HCT116 (cell line): Measurements from ENCODE around the gene SYNE1. TPM values are rescaled to one million over a fixed set of nuclear protein-coding genes. Genes with fewer than 3 reads are reported as not detected.

Source experiments
- ATAC-seq: fragments of 200-7000 bp; cut with Tn5 transposase; 2 replicates; pipeline ENCODE4 v1.9.1; 2020; ENCODE audit warnings: mild to moderate bottlenecking, moderate library complexity
- BruUV-seq: library from RNA; stranded (reverse); fragments of 400-500 nt; replicated peaks from 2 replicates; lab custom pipeline; 2021; lab: Mats Ljungman, UMichigan
- CTCF ChIA-PET: fragments of 300-600 bp; sonication (Branson Sonifier 250); formaldehyde crosslinking; loops from one replicate; lab custom pipeline; 2021; ENCODE audit warnings: antibody characterized with exemption; lab: Charles Lee
- POLR2A ChIA-PET: fragments of 300-600, 350-600 bp; sonication (Branson Sonifier 250); formaldehyde crosslinking; loops from one replicate; lab custom pipeline; 2021; ENCODE audit warnings: antibody characterized with exemption; lab: Charles Lee
- RAD21 ChIA-PET, 2 experiments: fragments of 300-600 bp; sonication (Branson Sonifier 250); formaldehyde crosslinking; loops; one replicate each; lab custom pipeline; 2023; ENCODE audit warnings: low total read pairs in 2 of 2; ENCODE audit not compliant: uncharacterized antibody in 2 of 2, unreplicated experiment in 2 of 2, low non-redundant PET in 1 of 2; lab: Charles Lee
- DNase-seq: peaks from one replicate; pipeline ENCODE4 v3.0.0-alpha.2; 2010; ENCODE audit warnings: low read depth, low spot score
- H2AFZ ChIP-seq: fragments of 200-600 bp; shearing (Covaris generic), sonication (generic); 2 replicates; pipeline ENCODE4 v1.6.1; 2017; ENCODE audit warnings: low read depth, mixed run types, mixed read lengths, antibody characterized with exemption, low read length; ENCODE audit not compliant: poor library complexity, severe bottlenecking
- H3K27ac ChIP-seq: 2 replicates; pipeline ENCODE4 v1.5.1; 2012; ENCODE audit warnings: low read depth, low read length
- H3K27me3 ChIP-seq: fragments of 200-600 bp; sonication (generic); 2 replicates; pipeline ENCODE4 v1.6.1; 2016; ENCODE audit warnings: mixed run types, low read length, mixed read lengths; ENCODE audit not compliant: insufficient read depth
- H3K36me3 ChIP-seq, 2 experiments: fragments of 200-500 bp in 1 of 2; fragments of 200-600 bp in 1 of 2; sonication (Bioruptor generic) in 1 of 2; sonication (generic) in 1 of 2; 2 replicates each; pipeline versions ENCODE4 v1.5.1 to v1.6.1; 2014 to 2016; ENCODE audit warnings: low read length in 2 of 2, inconsistent platforms in 1 of 2, mixed read lengths in 1 of 2, mixed run types in 1 of 2; ENCODE audit not compliant: insufficient read depth in 2 of 2, control insufficient read depth in 1 of 2
- H3K4me1 ChIP-seq, 2 experiments: fragments of 200-600 bp in 1 of 2; sonication (generic) in 1 of 2; 2 replicates each; pipeline versions ENCODE4 v1.5.1 to v1.6.1; 2012 to 2017; ENCODE audit warnings: low read length in 2 of 2, inconsistent platforms in 1 of 2, mild to moderate bottlenecking in 1 of 2, mixed read lengths in 1 of 2, mixed run types in 1 of 2, moderate library complexity in 1 of 2; ENCODE audit not compliant: insufficient read depth in 2 of 2, control insufficient read depth in 1 of 2
- H3K4me2 ChIP-seq: fragments of 200-600 bp; sonication (generic); 2 replicates; pipeline ENCODE4 v1.6.1; 2017; ENCODE audit warnings: mixed run types, low read length, mixed read lengths
- H3K4me3 ChIP-seq, 2 experiments: fragments of 200-600 bp in 1 of 2; sonication (generic) in 1 of 2; replicated peaks in 1 of 2; 2 replicates each; pipeline ENCODE4 v1.5.1; 2011 to 2016; ENCODE audit warnings: low read length in 2 of 2, control low read depth in 1 of 2, low read depth in 1 of 2, mild to moderate bottlenecking in 1 of 2, mixed read lengths in 1 of 2, mixed run types in 1 of 2
- H3K79me2 ChIP-seq: fragments of 200-600 bp; sonication (generic); 2 replicates; pipeline ENCODE4 v1.6.1; 2017; ENCODE audit warnings: mild to moderate bottlenecking, mixed run types, low read length, moderate library complexity, mixed read lengths; ENCODE audit not compliant: insufficient read depth
- H3K9ac ChIP-seq: fragments of 200-600 bp; sonication (generic); 2 replicates; pipeline ENCODE4 v1.6.1; 2016; ENCODE audit warnings: low read length, mixed read lengths
- H3K9me2 ChIP-seq: fragments of 200-600 bp; sonication (generic), shearing (Covaris generic); 2 replicates; pipeline ENCODE4 v1.6.1; 2017; ENCODE audit warnings: mixed run types, mild to moderate bottlenecking, moderate library complexity; ENCODE audit not compliant: insufficient read depth
- H3K9me3 ChIP-seq, 2 experiments: fragments of 200-500 bp in 1 of 2; fragments of 200-600 bp in 1 of 2; sonication (Bioruptor generic) in 1 of 2; sonication (generic) in 1 of 2; 2 replicates each; pipeline ENCODE4 v1.6.1; 2014 to 2017; ENCODE audit warnings: low read length in 2 of 2, mixed read lengths in 2 of 2, inconsistent platforms in 1 of 2, low read depth in 1 of 2, mild to moderate bottlenecking in 1 of 2, mixed run types in 1 of 2, moderate library complexity in 1 of 2; ENCODE audit not compliant: control insufficient read depth in 1 of 2, insufficient read depth in 1 of 2
- H4K20me1 ChIP-seq: fragments of 200-600 bp; sonication (generic), shearing (Covaris generic); 2 replicates; pipeline ENCODE4 v1.6.1; 2017; ENCODE audit warnings: mixed run types, mild to moderate bottlenecking, moderate library complexity; ENCODE audit not compliant: insufficient read depth
- ATF3 ChIP-seq: IDR thresholded peaks from 2 replicates; pipeline ENCODE4 v1.6.1; 2012
- CEBPB ChIP-seq: IDR thresholded peaks from 2 replicates; pipeline ENCODE4 v1.6.1; 2012; ENCODE audit warnings: low read depth
- CTCF ChIP-seq, 3 experiments: fragments of 200-600 bp in 1 of 3; sonication (generic) in 1 of 3; IDR thresholded peaks in 2 of 3; conservative IDR thresholded peaks in 1 of 3; 2 replicates each; pipeline ENCODE4 v1.5.1; 2012 to 2017; ENCODE audit warnings: low read depth in 2 of 3, low read length in 2 of 3, antibody characterized with exemption in 1 of 3, borderline replicate concordance in 1 of 3, control low read depth in 1 of 3, mild to moderate bottlenecking in 1 of 3, mixed read lengths in 1 of 3, mixed run types in 1 of 3, moderate library complexity in 1 of 3; ENCODE audit not compliant: insufficient read depth in 1 of 3
- EGR1 ChIP-seq: IDR thresholded peaks from 2 replicates; pipeline ENCODE4 v1.6.1; 2012; ENCODE audit warnings: low read depth
- ELF1 ChIP-seq: IDR thresholded peaks from 2 replicates; pipeline ENCODE4 v1.6.1; 2012; ENCODE audit warnings: low read depth, borderline replicate concordance
- EZH2phosphoT487 ChIP-seq: fragments of 200-600 bp; IDR thresholded peaks from 2 replicates; pipeline ENCODE4 v1.6.1; 2018; ENCODE audit warnings: antibody characterized with exemption, borderline replicate concordance
- FOSL1 ChIP-seq: IDR thresholded peaks from 2 replicates; pipeline ENCODE4 v1.6.1; 2012; ENCODE audit warnings: low read depth
- JUND ChIP-seq: IDR thresholded peaks from 2 replicates; pipeline ENCODE4 v1.6.1; 2012
- MAX ChIP-seq: IDR thresholded peaks from 2 replicates; pipeline ENCODE4 v1.6.1; 2012
- POLR2A ChIP-seq: IDR thresholded peaks from 2 replicates; pipeline ENCODE4 v1.7.0; 2011; ENCODE audit warnings: borderline replicate concordance; ENCODE audit not compliant: insufficient read depth, insufficient read length; ENCODE audit errors: extremely low read depth
- RAD21 ChIP-seq: IDR thresholded peaks from 2 replicates; pipeline ENCODE4 v1.6.1; 2012; ENCODE audit warnings: low read depth, mild to moderate bottlenecking
- SP1 ChIP-seq: IDR thresholded peaks from 2 replicates; pipeline ENCODE4 v1.6.1; 2012; ENCODE audit warnings: low read depth
- SRF ChIP-seq: IDR thresholded peaks from 2 replicates; pipeline ENCODE4 v1.6.1; 2012; ENCODE audit warnings: low read depth
- TCF7L2 ChIP-seq: IDR thresholded peaks from 2 replicates; pipeline ENCODE4 v1.7.0; 2011; ENCODE audit warnings: borderline replicate concordance, inconsistent platforms; ENCODE audit not compliant: insufficient read depth, insufficient read length; ENCODE audit errors: extremely low read depth
- ZBTB33 ChIP-seq: IDR thresholded peaks from 2 replicates; pipeline ENCODE4 v1.6.1; 2011; ENCODE audit warnings: mild to moderate bottlenecking, low read length, moderate library complexity; ENCODE audit not compliant: insufficient replicate concordance; ENCODE audit errors: extremely low read depth
- ZFX ChIP-seq: fragments of 450-650 bp; IDR thresholded peaks from 2 replicates; pipeline ENCODE4 v1.6.1; 2017
- intact Hi-C: fragments of 100-400 bp; cut with micrococcal nuclease; formaldehyde crosslinking; loops from 2 replicates; pipeline ENCODE4 v1.10.0; 2022
- total RNA-seq: library from RNA; stranded (reverse); gene quantifications from one replicate; pipeline ENCODE4 v1.2.1, GENCODE V29; 2021; ENCODE audit not compliant: unreplicated experiment

SYNE1 gene
- total RNA-seq, 1 experiment from 2014 or later, result 5.4 TPM

GRCh38 chr6:152636021-152636608 is 1.0 kb downstream of the SYNE1 start:
- Histone ChIP-seq H3K9ac (no peak overlapping the region), H3K9me3 (no peaks in the 10 kb centered on the region), H3K27me3 (no peaks in the 10 kb centered on the region), H2AFZ (no peak overlapping the region), H4K20me1 (no peaks in the 10 kb centered on the region), H3K4me1 (no peaks in the 10 kb centered on the region), H3K9me2 (no peaks in the 10 kb centered on the region), H3K27ac (no peak overlapping the region), H3K4me3 (no peak overlapping the region), H3K4me2 (no peak overlapping the region), H3K36me3 (no peaks in the 10 kb centered on the region), H3K79me2 (no peaks in the 10 kb centered on the region)
- intact Hi-C loops, result no loop called here
- BruUV-seq, result no TSS peak
- DNase-seq, result no peak
- ChIA-PET CTCF (no interaction called here), RAD21 (no interaction called here), POLR2A (no interaction called here)
- TF ChIP-seq MAX (no peak), SP1 (no peak), JUND (no peak), SRF (no peak), FOSL1 (no peak), ZFX (no peak), POLR2A (no peak), TCF7L2 (no peak), ATF3 (no peak), ZBTB33 (no peak), ELF1 (no peak), CEBPB (no peak), EZH2phosphoT487 (no peak), EGR1 (no peak), RAD21 (no peak), CTCF (IDR thresholded peaks at IDR 0.05 in 2 of 3, conservative IDR thresholded peaks at IDR 0.05 in 1 of 3; ENCODE audit: borderline replicate concordance in 1 of 3, insufficient read depth in 1 of 3, low read depth in 2 of 3, low read length in 2 of 3) (no peak)
- ATAC-seq, result no peak
